DND-41 (cell line): ENCODE data around the gene RNF6.

Experiments
- CTCF ChIP-seq: IDR thresholded peaks from 2 replicates; pipeline ENCODE4 v1.5.1; 2012; ENCODE audit warnings: borderline replicate concordance, low read length, moderate library complexity, mild to moderate bottlenecking; ENCODE audit not compliant: poor library complexity, severe bottlenecking; ENCODE audit errors: extremely low read depth
- EZH2 ChIP-seq: IDR thresholded peaks from 3 replicates; pipeline ENCODE4 v1.6.1; 2012; ENCODE audit warnings: borderline replicate concordance, low read depth, mild to moderate bottlenecking, moderate library complexity, low read length, inconsistent platforms; ENCODE audit not compliant: severe bottlenecking

DNA sequence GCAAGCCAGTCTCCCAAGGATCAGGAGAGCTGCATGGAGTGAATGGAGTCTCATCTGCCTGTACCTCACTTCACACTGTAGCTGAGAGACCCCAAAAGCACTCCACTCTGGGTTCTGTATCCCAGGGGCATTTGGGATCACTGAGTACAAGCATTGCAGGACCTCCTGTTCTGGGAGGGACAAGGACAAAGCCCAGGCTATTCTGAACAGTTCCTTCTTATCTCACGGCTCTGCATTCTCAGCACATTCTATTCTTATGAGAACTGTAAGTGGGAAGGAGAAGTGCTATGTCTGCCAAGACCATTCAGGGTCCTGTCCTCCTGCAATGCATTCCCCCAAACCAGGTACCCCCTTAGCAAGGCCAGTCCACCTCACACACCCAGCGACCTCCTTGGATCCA, 42.8 kb downstream of the RNF6 start:
- no peak for TF ChIP-seq EZH2
- no peak for TF ChIP-seq CTCF
